B cell (primary cell): ENCODE results near the gene TUBB4A. TPM values are rescaled to one million over a fixed set of nuclear protein-coding genes. Genes with fewer than 3 reads are reported as not detected.

Experiments
- ATAC-seq: fragments of 200-7000 bp; cut with Tn5 transposase; one replicate; pipeline ENCODE4 v1.10.0; 2021; ENCODE audit warnings: low read depth, mild to moderate bottlenecking, moderate number of reproducible peaks, moderate library complexity
- CTCF ChIA-PET: fragments of 350-600 bp; sonication (Branson Sonifier 250); formaldehyde crosslinking; loops from one replicate; lab custom pipeline; 2021; ENCODE audit warnings: antibody characterized with exemption, inconsistent platforms; lab: Charles Lee
- POLR2A ChIA-PET: fragments of 350-600 bp; sonication (Branson Sonifier 250); formaldehyde crosslinking; loops from one replicate; lab custom pipeline; 2021; ENCODE audit warnings: antibody characterized with exemption; lab: Charles Lee
- DNase-seq: peaks from one replicate; pipeline ENCODE4 v3.0.0; 2013
- H2AFZ ChIP-seq: 2 replicates; pipeline ENCODE4 v1.6.1; 2012; ENCODE audit warnings: mild to moderate bottlenecking, low read depth, low read length; ENCODE audit not compliant: insufficient read depth, poor library complexity, severe bottlenecking
- H3K27ac ChIP-seq, 2 donors: 1 replicate in 1 of 2; 2 replicates in 1 of 2; pipeline ENCODE4 v1.5.1; 2012 to 2013; ENCODE audit warnings: low read length in 2 of 2, mild to moderate bottlenecking in 2 of 2, moderate library complexity in 1 of 2
- H3K27me3 ChIP-seq, 4 experiments: fragments of 200-600 bp in 1 of 4; sonication (generic) in 1 of 4; replicated peaks in 1 of 4; 1 replicate in 2 of 4; 2 replicates in 2 of 4; pipeline versions ENCODE4 v1.6.1 to v1.7.0; 2013 to 2016; ENCODE audit warnings: low read length in 3 of 4, mild to moderate bottlenecking in 2 of 4, mixed read lengths in 1 of 4, moderate library complexity in 1 of 4; ENCODE audit not compliant: insufficient read depth in 4 of 4, control insufficient read depth in 3 of 4; ENCODE audit errors: control extremely low read depth in 1 of 4
- H3K36me3 ChIP-seq, 2 experiments: replicated peaks in 1 of 2; 1 replicate in 1 of 2; 2 replicates in 1 of 2; pipeline versions ENCODE4 v1.6.1 to v1.7.1; 2013; ENCODE audit warnings: low read length in 1 of 2; ENCODE audit not compliant: insufficient read depth in 2 of 2, control insufficient read depth in 1 of 2; ENCODE audit errors: control extremely low read depth in 1 of 2, extremely low read depth in 1 of 2
- H3K4me1 ChIP-seq, 2 donors: fragments of 200-600 bp in 1 of 2; sonication (generic) in 1 of 2; 1 replicate in 1 of 2; 2 replicates in 1 of 2; pipeline versions ENCODE4 v1.5.1 to v1.6.1; 2013 to 2017; ENCODE audit warnings: low read length in 2 of 2; ENCODE audit not compliant: control insufficient read depth in 2 of 2, insufficient read depth in 2 of 2
- H3K4me2 ChIP-seq: replicated peaks from 2 replicates; pipeline ENCODE3; 2012; ENCODE audit warnings: mild to moderate bottlenecking, low read depth, low read length; ENCODE audit not compliant: poor library complexity, severe bottlenecking
- H3K4me3 ChIP-seq, 5 experiments: fragments of 200-600 bp in 1 of 5; sonication (generic) in 1 of 5; 1 replicate in 3 of 5; 2 replicates in 2 of 5; pipeline versions ENCODE4 v1.5.1 to v1.7.0; 2011 to 2016; ENCODE audit warnings: low read length in 4 of 5, mild to moderate bottlenecking in 4 of 5, low read depth in 2 of 5, control low read depth in 1 of 5, moderate library complexity in 1 of 5; ENCODE audit not compliant: insufficient read depth in 1 of 5; ENCODE audit errors: control extremely low read depth in 1 of 5, extremely low read depth in 1 of 5
- H3K79me2 ChIP-seq: fragments of 200-600 bp; sonication (generic); one replicate; pipeline ENCODE4 v1.6.0; 2016; ENCODE audit warnings: low read length; ENCODE audit not compliant: control insufficient read depth, insufficient read depth
- H3K9ac ChIP-seq: fragments of 200-600 bp; sonication (generic); 2 replicates; pipeline ENCODE4 v1.6.1; 2017; ENCODE audit warnings: mild to moderate bottlenecking, low read length, moderate library complexity
- H3K9me3 ChIP-seq, 3 donors: one replicate each; pipeline versions ENCODE4 v1.6.1 to v1.7.1; 2013; ENCODE audit warnings: low read length in 2 of 3; ENCODE audit not compliant: control insufficient read depth in 2 of 3, insufficient read depth in 1 of 3; ENCODE audit errors: control extremely low read depth in 1 of 3
- H4K20me1 ChIP-seq: 2 replicates; pipeline ENCODE4 v1.6.0; 2012; ENCODE audit warnings: mild to moderate bottlenecking, low read length; ENCODE audit not compliant: insufficient read depth, control insufficient read depth, poor library complexity, severe bottlenecking
- H3K27ac Mint-ChIP-seq: one replicate; pipeline ENCODE4 v1.8.0; 2021; ENCODE audit warnings: mixed read lengths
- H3K27me3 Mint-ChIP-seq: one replicate; pipeline ENCODE4 v1.8.0; 2021; ENCODE audit warnings: mixed read lengths
- H3K4me1 Mint-ChIP-seq: one replicate; pipeline ENCODE4 v1.8.0; 2021; ENCODE audit warnings: mixed read lengths
- H3K4me3 Mint-ChIP-seq: one replicate; pipeline ENCODE4 v1.8.0; 2021; ENCODE audit warnings: mixed read lengths
- H3K9me3 Mint-ChIP-seq: one replicate; pipeline ENCODE4 v1.8.0; 2022; ENCODE audit warnings: mixed read lengths; ENCODE audit not compliant: insufficient read depth
- CTCF ChIP-seq: fragments of 200-600 bp; IDR thresholded peaks from one replicate; pipeline ENCODE4 v1.8.0; 2022; ENCODE audit warnings: antibody characterized with exemption, mild to moderate bottlenecking
- EZH2 ChIP-seq: IDR thresholded peaks from 2 replicates; pipeline ENCODE4 v1.6.1; 2012; ENCODE audit warnings: borderline replicate concordance, low read depth, mild to moderate bottlenecking, moderate library complexity, low read length; ENCODE audit not compliant: insufficient read depth, poor library complexity, severe bottlenecking
- WGBS: methylation state at CpG from one replicate; pipeline ENCODE4 v1.1.5; 2013; ENCODE audit warnings: missing lambda C conversion rate; ENCODE audit not compliant: insufficient coverage; 5-methylcytosine and 5-hydroxymethylcytosine counted together
- intact Hi-C: fragments of 100-400 bp; cut with micrococcal nuclease; formaldehyde crosslinking; loops from one replicate; pipeline ENCODE4 v1.10.0; 2022
- polyA plus RNA-seq: library from polyadenylated mRNA; depleted of rRNA; stranded (reverse); fragments of >200 nt; gene quantifications from 2 replicates; pipeline ENCODE4 v1.2.3, GENCODE V29; 2012
- total RNA-seq, 2 donors: library from RNA; stranded (reverse); fragments of 120-200 nt in 1 of 2; gene quantifications; 1 replicate in 1 of 2; 2 replicates in 1 of 2; pipeline versions ENCODE4 v1.2.3 to v1.2.4, GENCODE V29; 2013 to 2022

TUBB4A gene
- total and polyA plus RNA-seq, 2 donors (not counting 1 experiment from before 2014, with no cell fraction given): 3.9 to 21.9 TPM

GRCh38 chr19:6498294-6499036, 3.6 kb downstream of the TUBB4A start:
- peaks cover 0 to 2% (median 0%) of the 10 kb centered on the region in 3 donors for H3K9me3 ChIP-seq
- peaks cover 0 to 17% (median 3%) of the 10 kb centered on the region in 4 experiments for H3K27me3 ChIP-seq
- H3K79me2 ChIP-seq: no peaks in the 10 kb centered on the region
- 86% methylated on average over 5 of the region's 7 CpGs for WGBS
- Mint-ChIP-seq H3K27me3 (peaks cover 3% of the 10 kb centered on the region), H3K9me3 (no peaks in the 10 kb centered on the region), H3K27ac (no peak overlapping the region), H3K4me1 (peaks cover 12% of the 10 kb centered on the region), H3K4me3 (peak overlapping the region; percentile 34)
- H3K4me2 ChIP-seq: no peak overlapping the region
- H4K20me1 ChIP-seq: no peaks in the 10 kb centered on the region
- intact Hi-C loops: no loop called here
- H3K9ac ChIP-seq: no peak overlapping the region
- TF ChIP-seq EZH2: no peak
- no peak for TF ChIP-seq CTCF
- ChIA-PET CTCF (no interaction called here), POLR2A (interaction anchor here (0.7 kb wide), 2 partner anchors 520 to 744 kb away, joined by 3 to 4 read pairs; no protein-coding TSS in a partner anchor)
- H3K36me3 ChIP-seq: no peaks in the 10 kb centered on the region
- ATAC-seq (no peak), DNase-seq (no peak)
- peaks cover 13 to 16% of the 10 kb centered on the region in 2 donors for H3K4me1 ChIP-seq
- H3K27ac ChIP-seq: no peak overlapping the region
- H2AFZ ChIP-seq: no peak overlapping the region
- no peak overlapping the region for H3K4me3 ChIP-seq

- no peak overlapping the region for H3K4me3 ChIP-seq
- H3K4me2 ChIP-seq: no peak overlapping the region
- H2AFZ ChIP-seq: no peak overlapping the region
- no peaks in the 10 kb centered on the region for H4K20me1 ChIP-seq
- no peaks in the 10 kb centered on the region for H3K36me3 ChIP-seq
- DNase-seq (no peak), ATAC-seq (no peak)
- H3K27ac ChIP-seq: no peak overlapping the region
- H3K27me3 ChIP-seq: peaks cover 0 to 2% (median 0%) of the 10 kb centered on the region in 4 experiments
- no peaks in the 10 kb centered on the region for H3K4me1 ChIP-seq
- no peaks in the 10 kb centered on the region for H3K27me3 Mint-ChIP-seq
- WGBS: 95% methylated on average over 10 of the region's 19 CpGs
- no peak overlapping the region for H3K27ac Mint-ChIP-seq
- ChIA-PET POLR2A (interaction anchor here (0.6 kb wide), 1 partner anchor 39 kb away, joined by 5 read pairs; no protein-coding TSS in a partner anchor), CTCF (no interaction called here)
- H3K4me3 Mint-ChIP-seq: no peak overlapping the region
- TF ChIP-seq EZH2: no peak
- no peak for TF ChIP-seq CTCF
- no peaks in the 10 kb centered on the region for H3K4me1 Mint-ChIP-seq
- no peaks in the 10 kb centered on the region for H3K79me2 ChIP-seq
- H3K9ac ChIP-seq: no peak overlapping the region
- H3K9me3 ChIP-seq: peaks cover 0 to 4% (median 3%) of the 10 kb centered on the region in 3 donors
- peaks cover 2% of the 10 kb centered on the region for H3K9me3 Mint-ChIP-seq
- intact Hi-C loops: no loop called here
Observed at GRCh38 chr19:6495947-6496346, 6.2 kb downstream of the TUBB4A start.
